Thyroid gland (tissue), 4 donors: ENCODE results near the gene ZNF335. TPM values are rescaled to one million over a fixed set of nuclear protein-coding genes. Genes with fewer than 3 reads are reported as not detected.

Source experiments
- DNase-seq, 2 donors: peaks; one replicate each; pipeline ENCODE4 v3.0.0-alpha.2; 2019
- H3K27ac ChIP-seq, 3 donors: fragments of 200-600 bp; sonication (generic); 1 replicate in 2 of 3; 2 replicates in 1 of 3; pipeline ENCODE4 v1.5.1; 2016 to 2019; ENCODE audit warnings: mild to moderate bottlenecking in 1 of 3, moderate library complexity in 1 of 3
- H3K27me3 ChIP-seq: fragments of 200-600 bp; sonication (generic); one replicate; pipeline ENCODE4 v1.5.1; 2019
- H3K36me3 ChIP-seq, 2 donors: fragments of 200-600 bp; sonication (generic); one replicate each; pipeline ENCODE4 v1.5.1; 2016 to 2019
- H3K4me1 ChIP-seq, 2 donors: fragments of 200-600 bp; sonication (generic); one replicate each; pipeline ENCODE4 v1.5.1; 2017 to 2019
- H3K4me3 ChIP-seq, 3 donors: fragments of 200-600 bp; sonication (generic); replicated peaks in 1 of 3; 1 replicate in 2 of 3; 2 replicates in 1 of 3; pipeline ENCODE4 v1.5.1; 2016; ENCODE audit warnings: mild to moderate bottlenecking in 1 of 3
- H3K9me3 ChIP-seq: fragments of 200-600 bp; sonication (generic); one replicate; pipeline ENCODE4 v1.5.1; 2017
- POLR2A ChIP-seq, 2 donors: fragments of 450-650 bp; IDR thresholded peaks; one replicate each; pipeline ENCODE4 v1.6.1; 2017; ENCODE audit warnings: antibody characterized with exemption in 2 of 2, mild to moderate bottlenecking in 2 of 2, moderate library complexity in 1 of 2
- WGBS, 2 donors: methylation state at CpG; one replicate each; pipeline ENCODE4 v1.1.5; 2017; 5-methylcytosine and 5-hydroxymethylcytosine counted together
- intact Hi-C: fragments of 100-400 bp; cut with DNase I; formaldehyde crosslinking; loops from one replicate; pipeline ENCODE4 v1.15.1; 2023
- total RNA-seq, 4 donors: library from RNA; depleted of rRNA; stranded (reverse); fragments of >200 nt; gene quantifications; one replicate each; pipeline ENCODE4 v1.2.3, GENCODE V29; 2016
- TF ChIP-seq, protein P1 (sequence below), 6 experiments: fragments of 200-600 bp in 3 of 6; fragments of 450-650 bp in 3 of 6; sonication (generic) in 3 of 6; IDR thresholded peaks; one replicate each; pipeline ENCODE4 v1.5.1; 2016 to 2019; ENCODE audit warnings: antibody characterized with exemption in 6 of 6, mild to moderate bottlenecking in 2 of 6, inconsistent platforms in 1 of 6, moderate library complexity in 1 of 6

ZNF335 gene
- total RNA-seq, 4 donors from 2014 or later, result 18.1 to 31.6 (median 25.6) TPM

- no peaks in the 10 kb centered on the region for H3K27me3 ChIP-seq
- WGBS, 2 donors, result 81 to 88% methylated on average over 12 of the region's 12 CpGs
- H3K4me3 ChIP-seq, result no peak overlapping the region
- H3K27ac ChIP-seq, result peak overlapping the region; percentile 39 to 61 (median 50)
- DNase-seq, result no peak
- no peaks in the 10 kb centered on the region for H3K36me3 ChIP-seq
- no peaks in the 10 kb centered on the region for H3K9me3 ChIP-seq
- no peak for TF ChIP-seq POLR2A (IDR thresholded peaks at IDR 0.05)
- TF ChIP-seq, protein P1, sequence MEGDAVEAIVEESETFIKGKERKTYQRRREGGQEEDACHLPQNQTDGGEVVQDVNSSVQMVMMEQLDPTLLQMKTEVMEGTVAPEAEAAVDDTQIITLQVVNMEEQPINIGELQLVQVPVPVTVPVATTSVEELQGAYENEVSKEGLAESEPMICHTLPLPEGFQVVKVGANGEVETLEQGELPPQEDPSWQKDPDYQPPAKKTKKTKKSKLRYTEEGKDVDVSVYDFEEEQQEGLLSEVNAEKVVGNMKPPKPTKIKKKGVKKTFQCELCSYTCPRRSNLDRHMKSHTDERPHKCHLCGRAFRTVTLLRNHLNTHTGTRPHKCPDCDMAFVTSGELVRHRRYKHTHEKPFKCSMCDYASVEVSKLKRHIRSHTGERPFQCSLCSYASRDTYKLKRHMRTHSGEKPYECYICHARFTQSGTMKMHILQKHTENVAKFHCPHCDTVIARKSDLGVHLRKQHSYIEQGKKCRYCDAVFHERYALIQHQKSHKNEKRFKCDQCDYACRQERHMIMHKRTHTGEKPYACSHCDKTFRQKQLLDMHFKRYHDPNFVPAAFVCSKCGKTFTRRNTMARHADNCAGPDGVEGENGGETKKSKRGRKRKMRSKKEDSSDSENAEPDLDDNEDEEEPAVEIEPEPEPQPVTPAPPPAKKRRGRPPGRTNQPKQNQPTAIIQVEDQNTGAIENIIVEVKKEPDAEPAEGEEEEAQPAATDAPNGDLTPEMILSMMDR (IDR thresholded peaks at IDR 0.05), result no peak
- peaks cover under 1 to 22% of the 10 kb centered on the region in 2 donors for H3K4me1 ChIP-seq
- intact Hi-C loops, result no loop called here
These were observed 53.0 kb downstream of the ZNF335 start for GRCh38 chr20:45918779-45919537.

GRCh38 chr20:45918182-45918737 is 53.7 kb downstream of the ZNF335 start:
- peak overlapping the region; percentile 13 to 61 (median 50) for H3K27ac ChIP-seq
- H3K4me1 ChIP-seq, result peaks cover 0 to 20% of the 10 kb centered on the region in 2 donors
- no peak for DNase-seq
- H3K4me3 ChIP-seq, result no peak overlapping the region
- intact Hi-C loops, result no loop called here
- no peak for TF ChIP-seq POLR2A (IDR thresholded peaks at IDR 0.05)
- TF ChIP-seq, protein P1 (IDR thresholded peaks at IDR 0.05), result no peak
- WGBS, 2 donors, result 75 to 79% methylated on average over 5 of the region's 5 CpGs
- H3K27me3 ChIP-seq, result no peaks in the 10 kb centered on the region
- H3K9me3 ChIP-seq, result no peaks in the 10 kb centered on the region
- no peaks in the 10 kb centered on the region for H3K36me3 ChIP-seq

GRCh38 chr20:45917790-45918141 is 54.2 kb downstream of the ZNF335 start:
- no peak for DNase-seq
- intact Hi-C loops, result no loop called here
- H3K4me1 ChIP-seq, result peaks cover 0 to 24% of the 10 kb centered on the region in 2 donors
- H3K27me3 ChIP-seq, result no peaks in the 10 kb centered on the region
- no peaks in the 10 kb centered on the region for H3K36me3 ChIP-seq
- peak overlapping the region in 2 of 3 donors; percentile 50 to 61 for H3K27ac ChIP-seq
- WGBS, 2 donors, result 65 to 66% methylated on average over 5 of the region's 5 CpGs
- H3K9me3 ChIP-seq, result no peaks in the 10 kb centered on the region
- no peak overlapping the region for H3K4me3 ChIP-seq
- TF ChIP-seq, protein P1 (IDR thresholded peaks at IDR 0.05), result no peak

GRCh38 chr20:45913116-45913515 is 58.9 kb downstream of the ZNF335 start:
- Histone ChIP-seq H3K9me3 (no peaks in the 10 kb centered on the region), H3K4me1 (peaks cover 8 to 27% of the 10 kb centered on the region in 2 donors), H3K27me3 (no peaks in the 10 kb centered on the region), H3K27ac (no peak overlapping the region), H3K36me3 (no peaks in the 10 kb centered on the region), H3K4me3 (no peak overlapping the region)
- 55 to 57% methylated on average over 5 of the region's 5 CpGs for whole genome bisulfite sequencing, 2 donors
- no peak for DNase-seq
- TF ChIP-seq POLR2A (IDR thresholded peaks at IDR 0.05), result no peak
- TF ChIP-seq, protein P1 (IDR thresholded peaks at IDR 0.05), result no peak
- intact Hi-C loops, result no loop called here

- intact Hi-C loops, result no loop called here
- Histone ChIP-seq H3K4me3 (peak overlapping the region in 1 of 3 donors; percentile 32), H3K4me1 (peaks cover 8 to 22% of the 10 kb centered on the region in 2 donors), H3K27ac (peak overlapping the region in 1 of 3 donors; percentile 71), H3K9me3 (no peaks in the 10 kb centered on the region), H3K27me3 (no peaks in the 10 kb centered on the region), H3K36me3 (no peaks in the 10 kb centered on the region)
- DNase-seq, result no peak
- 14 to 19% methylated on average over 4 of the region's 4 CpGs for WGBS, 2 donors
- TF ChIP-seq POLR2A (IDR thresholded peaks at IDR 0.05), result no peak
- TF ChIP-seq, protein P1 (IDR thresholded peaks at IDR 0.05), result no peak
These were observed 59.7 kb downstream of the ZNF335 start for GRCh38 chr20:45912344-45912682.
